NCI-H1694 (cell line): ENCODE results near the gene THRB.

Experiments used
- DNase-seq: peaks from one replicate; lab custom pipeline; 2025; lab: John Stamatoyannopoulos, UW

THRB gene

DNA sequence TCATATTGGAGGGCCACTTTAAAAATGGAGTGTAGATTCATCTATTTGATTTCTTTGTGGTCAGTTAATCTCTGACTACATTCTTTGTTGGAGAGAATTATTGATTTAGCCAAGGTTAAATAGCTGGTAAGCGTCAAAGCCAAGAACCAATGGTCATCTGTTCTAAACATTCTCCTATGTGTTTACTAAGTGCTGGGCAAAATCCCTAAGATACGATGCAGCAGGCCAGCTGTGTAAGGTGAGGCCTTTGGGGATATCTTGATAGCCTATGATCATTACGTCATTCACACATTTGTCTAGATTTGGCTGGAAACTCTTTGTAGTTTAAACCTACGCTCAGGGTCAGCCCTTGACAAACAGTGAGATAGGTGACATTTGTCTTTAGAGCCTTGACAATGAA, 313.4 kb downstream of the THRB start:
- no peak for DNase-seq

DNA sequence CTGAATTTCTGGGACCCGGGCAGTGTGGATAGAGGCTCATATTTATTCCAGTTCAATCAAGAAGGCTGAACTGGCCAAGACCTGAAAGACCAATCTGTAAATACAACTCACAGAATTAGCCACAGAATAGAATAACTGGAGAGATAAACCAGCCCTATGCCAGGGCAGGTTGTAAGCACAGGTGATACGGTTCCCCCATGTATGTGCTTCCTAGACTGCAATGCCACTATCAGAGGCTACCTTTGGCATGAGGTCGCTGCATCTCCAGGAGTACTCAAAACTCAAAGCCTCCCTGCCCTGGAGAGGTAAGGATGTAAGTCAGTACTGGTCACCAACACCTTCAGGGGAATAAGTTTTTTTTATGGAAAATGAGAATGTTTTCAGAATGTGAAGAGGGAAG, 314.0 kb downstream of the THRB start:
- no peak for DNase-seq

DNA sequence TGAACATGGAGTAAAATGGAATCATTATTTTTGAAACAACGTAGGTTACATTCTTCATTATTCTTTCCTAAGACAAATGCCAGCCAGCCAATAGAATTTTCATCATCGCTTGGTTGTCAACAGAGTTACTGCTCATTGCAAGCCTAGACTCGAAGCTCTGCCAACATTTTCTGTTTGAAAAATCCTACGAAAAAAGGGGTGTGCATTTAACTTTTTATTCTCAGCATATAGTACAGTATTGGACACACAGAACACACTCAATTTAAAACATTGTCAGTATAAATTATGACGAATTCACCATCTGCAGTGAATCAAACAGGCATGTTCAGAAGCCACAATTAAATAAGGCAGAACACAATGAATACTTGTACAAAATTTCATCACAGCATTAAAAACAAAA, 317.4 kb downstream of the THRB start:
- no peak for DNase-seq

DNA sequence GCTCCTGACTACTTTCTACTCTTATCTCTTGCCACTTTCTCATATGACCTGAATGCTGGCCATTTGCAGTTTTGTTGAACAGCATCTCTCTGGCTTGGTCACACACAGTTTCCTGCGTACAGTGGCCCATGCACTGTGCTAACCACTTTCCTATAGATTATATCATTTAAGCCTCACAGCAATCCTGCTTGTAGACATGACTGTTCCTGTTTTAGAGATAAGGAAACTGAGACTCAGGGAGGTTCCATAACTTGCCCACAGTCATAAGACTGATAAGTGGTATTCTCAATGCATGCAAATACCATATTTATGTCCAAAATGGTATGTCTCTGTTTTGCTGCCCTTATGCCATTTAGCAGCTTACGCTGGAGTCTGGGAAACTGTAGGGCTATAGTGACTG, 320.0 kb downstream of the THRB start:
- DNase-seq, result no peak

DNA sequence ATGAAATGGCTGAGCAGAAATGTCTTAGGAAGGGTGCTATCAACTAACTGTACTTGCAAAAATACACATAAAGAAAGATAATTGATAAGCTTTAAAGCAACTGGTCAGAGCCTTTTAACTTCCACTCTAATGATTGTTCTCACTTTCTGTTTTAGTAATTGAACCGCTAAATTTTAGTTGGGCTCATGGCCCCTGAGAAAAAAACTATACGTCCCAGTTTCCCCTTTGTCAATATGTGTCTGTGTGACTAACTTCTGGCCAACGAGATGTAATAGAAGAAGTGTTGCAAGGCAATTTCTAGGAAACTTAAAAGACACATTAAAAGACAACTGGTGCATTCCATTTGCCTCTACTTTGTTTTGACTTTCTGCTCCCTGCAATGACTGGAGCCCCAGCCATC, 325.7 kb downstream of the THRB start:
- no peak for DNase-seq

DNA sequence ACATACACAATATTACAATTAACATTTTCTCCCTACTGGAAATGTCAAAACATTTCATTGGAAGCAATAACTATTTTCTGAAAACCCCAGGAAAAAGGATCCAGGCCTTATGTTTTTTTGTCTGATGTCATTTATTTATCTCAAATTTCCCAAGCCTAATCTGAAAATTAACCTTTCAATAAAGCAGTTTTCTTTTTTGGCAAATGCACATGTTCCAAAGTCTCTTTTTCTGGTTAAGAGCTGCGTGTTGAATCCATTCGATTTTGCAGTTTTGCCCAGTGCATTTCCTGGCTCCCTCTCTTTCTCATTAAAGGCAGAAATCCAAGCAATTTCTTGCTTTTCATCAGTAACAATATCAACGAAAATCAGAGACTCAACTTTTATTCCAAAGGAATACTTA, 327.2 kb downstream of the THRB start:
- no peak for DNase-seq

DNA sequence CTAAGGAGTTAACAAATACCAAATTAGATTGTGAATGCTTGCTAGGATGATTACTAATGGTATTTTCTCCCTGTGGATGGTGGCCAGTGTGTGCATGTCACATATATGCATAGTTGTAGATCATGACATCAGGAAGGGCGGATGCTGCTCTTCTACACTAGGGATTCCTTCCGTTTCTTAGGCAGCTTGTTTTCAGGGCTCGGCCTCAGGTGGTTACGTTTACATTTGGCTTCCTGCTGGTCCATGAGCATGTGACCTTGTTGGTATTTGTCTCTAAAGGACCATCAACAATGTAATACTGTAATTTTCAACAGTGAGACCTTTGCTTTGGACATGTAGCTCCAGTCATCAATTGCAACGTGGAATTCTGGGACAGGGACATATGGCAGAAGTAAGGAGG, 328.1 kb downstream of the THRB start:
- DNase-seq, result no peak

DNA sequence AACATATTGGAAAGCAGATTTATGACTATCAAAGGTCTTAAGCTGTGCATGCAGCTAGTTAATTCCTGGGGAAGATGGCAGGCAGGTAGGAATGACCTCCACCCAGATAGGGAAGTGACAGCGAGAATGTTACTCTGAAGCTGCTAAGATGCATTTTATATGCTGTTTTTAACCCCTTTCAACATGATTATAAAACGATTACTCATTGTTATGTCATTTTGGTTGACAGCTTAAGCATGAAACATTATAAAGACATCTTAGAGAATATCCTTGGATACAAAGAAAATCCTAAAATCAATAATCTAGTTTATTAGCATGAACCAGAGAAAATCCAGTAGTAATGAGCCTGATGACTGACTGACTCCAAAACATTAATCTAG, 329.1 kb downstream of the THRB start:
- DNase-seq, result no peak

DNA sequence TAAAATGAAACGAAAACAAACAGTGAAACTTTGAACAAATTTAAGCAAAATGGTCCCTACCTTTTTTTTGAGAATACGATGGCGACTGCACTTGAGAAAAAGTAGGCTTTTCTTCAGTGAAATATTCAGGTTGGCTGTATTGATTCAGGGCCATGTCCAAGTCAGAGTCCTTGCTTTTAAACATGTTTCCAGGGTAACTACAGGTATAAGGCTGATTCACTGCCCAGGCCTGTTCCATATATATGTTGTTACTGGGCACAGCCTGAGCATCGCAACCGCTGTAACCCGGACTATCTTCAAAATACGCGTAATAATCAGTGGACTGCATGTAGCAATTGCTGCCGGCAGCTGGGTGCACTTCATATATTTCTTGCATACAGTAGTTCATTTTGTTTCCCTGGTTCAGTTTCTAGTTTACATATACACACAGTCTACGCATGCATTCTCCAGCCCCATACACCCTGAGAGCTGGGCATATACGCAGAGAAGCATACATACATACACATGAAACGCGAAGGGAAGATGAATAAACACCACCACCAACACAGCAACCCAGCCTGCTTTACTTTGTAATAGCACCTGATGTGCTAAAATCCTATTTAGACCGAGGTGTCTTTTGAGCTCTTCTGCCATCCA, 329.6 kb downstream of the THRB start:
- no peak for DNase-seq

DNA sequence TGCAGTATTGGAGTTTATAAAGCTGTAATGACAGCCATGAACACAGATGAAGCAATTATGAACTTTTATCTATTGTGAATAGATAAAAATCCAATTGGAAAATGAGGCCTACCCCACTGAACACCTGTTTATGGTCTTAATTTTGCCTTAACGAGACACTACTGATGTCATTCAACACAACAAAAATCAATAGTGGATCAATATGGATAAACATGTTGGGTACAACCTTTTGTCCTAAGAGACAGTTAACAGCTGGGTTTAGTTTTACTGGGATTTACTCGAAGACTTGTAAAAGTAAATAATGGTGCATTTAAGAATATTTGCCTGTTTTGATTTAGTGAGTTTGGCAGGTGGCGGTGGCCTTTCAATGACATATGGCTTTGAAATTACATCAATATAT, 331.7 kb downstream of the THRB start:
- no peak for DNase-seq

DNA sequence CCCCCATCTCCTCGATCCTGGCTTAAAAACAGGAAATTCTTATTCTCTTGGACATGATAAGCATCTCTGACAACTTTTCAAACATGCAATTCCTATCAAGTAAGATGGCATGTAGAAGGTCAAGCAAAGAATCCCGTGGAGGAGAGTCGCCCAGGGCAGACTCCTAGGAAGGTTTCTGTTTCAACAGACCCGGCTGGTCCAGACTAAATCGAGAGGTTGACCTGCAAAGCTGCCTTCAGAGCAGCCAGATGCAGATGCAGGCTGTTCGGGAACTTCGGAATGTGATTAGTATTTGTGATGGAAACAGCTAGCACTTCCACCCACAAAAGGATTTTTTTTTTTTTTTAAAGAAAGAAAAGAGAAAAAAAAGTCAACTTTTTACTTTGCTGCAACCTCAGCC, 332.8 kb downstream of the THRB start:
- no peak for DNase-seq

DNA sequence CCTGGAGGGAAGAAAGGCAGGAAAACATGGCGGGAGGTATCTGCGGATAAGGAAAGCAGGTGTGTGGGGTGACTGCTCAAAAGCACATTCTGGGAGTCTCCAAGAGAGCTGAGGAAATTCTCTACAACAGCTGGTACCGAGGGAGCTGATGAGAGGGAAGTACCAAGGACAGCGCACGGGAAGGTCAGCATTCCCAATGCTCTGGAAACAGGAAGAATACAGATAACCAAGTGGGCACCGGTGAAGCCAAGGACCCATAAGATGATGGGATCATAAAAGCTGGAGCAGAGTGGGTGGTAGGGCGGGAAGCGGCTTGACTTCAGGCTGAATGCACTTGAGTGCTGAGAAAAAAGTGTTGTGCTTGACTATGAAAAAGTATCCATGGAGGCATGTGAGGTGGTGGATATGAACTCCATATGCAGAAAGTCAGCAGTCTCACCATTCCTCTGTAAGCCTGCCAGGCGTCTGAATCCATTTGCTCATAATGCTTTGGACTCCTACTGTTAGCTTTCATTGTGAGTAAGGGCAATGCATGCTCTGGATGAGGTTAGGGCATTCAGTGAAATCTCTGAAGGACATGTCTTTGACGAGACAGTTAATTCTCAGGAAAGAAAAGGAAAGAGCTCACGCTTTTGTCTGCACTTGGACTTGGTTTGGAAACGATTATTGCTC, 334.1 kb downstream of the THRB start:
- no peak for DNase-seq

DNA sequence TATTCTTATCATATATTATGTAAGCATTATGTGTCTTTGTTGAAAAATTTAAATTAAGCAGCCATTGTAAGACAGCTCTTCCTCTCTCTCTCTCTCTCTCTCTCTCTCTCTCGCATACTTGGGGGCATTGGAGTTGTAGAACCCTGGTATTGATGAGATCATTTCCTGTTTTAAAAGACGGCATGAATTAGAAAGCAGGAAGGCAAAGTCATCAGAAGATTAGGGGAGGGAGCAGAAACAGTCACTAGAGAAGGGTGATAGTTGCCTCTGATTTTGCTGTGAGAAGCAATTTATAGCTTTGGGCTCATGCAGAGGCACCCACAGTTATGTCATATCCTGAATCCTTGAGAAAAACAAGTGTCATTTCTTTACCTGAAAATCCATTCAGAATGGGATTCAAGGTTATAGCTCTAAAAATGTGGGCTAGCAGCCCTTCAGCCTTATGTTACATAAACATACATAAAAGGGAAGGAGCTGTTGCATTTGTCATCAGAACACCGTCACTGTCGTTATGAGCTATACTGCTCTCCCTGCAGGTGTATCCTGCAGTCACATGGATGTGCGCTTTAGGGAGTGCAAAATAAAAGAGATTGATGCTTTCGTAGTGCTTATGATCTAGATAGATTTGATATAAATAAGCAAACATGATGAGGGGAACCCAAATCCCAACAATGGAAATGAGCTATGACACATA, 335.7 kb downstream of the THRB start:
- DNase-seq, result no peak

DNA sequence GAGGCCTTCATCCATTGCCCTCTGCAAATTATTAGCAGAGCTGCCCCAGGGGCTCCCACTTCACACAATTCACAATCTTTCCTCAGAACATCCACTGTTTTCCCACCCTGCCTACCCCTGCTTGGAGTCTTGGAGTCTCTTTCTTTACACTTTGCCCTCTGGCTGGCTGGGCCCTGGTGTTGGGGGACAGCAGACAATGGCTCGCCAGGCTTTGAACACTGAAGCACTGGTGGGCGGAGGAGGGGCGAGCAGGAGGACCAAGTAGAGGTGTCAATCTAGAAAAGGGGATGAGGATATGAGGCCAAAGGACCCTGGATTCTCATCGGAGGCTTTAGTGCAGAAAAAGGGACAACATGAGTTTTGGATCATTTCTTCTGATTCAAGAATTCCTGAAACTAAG, 337.5 kb downstream of the THRB start:
- no peak for DNase-seq

DNA sequence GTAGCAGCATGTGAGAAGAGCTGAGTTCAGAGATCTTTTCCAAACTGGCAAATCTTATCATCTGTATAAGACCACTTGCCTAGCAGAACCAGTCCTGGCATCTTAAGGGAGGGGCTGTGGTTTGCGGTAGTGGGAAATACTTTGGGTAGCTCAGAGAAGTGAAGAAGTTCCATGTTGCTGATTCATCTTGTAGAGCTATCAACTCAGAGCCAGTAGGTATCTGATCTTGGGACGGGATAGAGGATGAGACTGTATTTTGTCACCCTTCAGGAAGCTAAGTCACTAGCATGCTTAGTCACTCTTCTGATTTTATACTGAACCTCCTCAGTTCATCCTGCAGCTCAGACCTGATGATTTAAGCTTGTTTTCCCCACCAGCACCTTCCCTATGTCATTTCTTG, 338.2 kb downstream of the THRB start:
- no peak for DNase-seq

DNA sequence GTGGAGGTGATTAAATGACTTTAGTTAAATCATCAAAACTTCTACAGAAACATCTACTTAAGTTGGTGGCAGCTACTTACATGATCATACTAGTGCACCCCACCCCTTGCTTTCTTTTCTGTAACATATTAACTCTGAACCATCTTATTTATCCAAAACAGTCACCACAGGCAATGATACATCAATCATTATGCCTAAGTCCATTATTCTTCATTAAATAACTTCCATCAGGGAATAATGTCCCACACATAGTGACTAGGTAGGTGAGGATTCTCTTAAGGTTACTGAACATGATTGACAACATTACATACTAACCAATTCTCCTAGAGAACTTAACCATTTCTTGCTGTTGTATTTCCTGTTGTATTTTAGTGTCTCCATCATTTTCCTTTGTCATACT, 339.4 kb downstream of the THRB start:
- DNase-seq, result no peak

DNA sequence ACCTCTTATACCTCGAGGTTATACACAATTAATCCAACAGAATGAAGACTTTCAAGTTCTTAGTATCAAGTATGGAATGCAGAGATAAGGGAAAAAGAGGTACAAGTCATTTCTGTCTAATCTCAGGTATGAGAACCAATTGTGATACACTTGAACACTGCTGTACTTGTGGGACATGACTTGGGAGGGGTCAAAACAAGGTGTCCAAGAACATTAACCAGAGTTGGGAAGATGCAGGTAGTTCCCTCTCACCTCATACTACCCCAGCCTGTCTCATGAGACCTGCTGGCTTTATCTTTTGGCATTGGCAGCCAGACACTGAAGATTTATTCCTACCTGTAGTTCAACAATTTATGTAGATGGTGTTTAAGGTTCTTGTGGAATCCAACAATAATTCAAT, 339.9 kb downstream of the THRB start:
- DNase-seq, result no peak

DNA sequence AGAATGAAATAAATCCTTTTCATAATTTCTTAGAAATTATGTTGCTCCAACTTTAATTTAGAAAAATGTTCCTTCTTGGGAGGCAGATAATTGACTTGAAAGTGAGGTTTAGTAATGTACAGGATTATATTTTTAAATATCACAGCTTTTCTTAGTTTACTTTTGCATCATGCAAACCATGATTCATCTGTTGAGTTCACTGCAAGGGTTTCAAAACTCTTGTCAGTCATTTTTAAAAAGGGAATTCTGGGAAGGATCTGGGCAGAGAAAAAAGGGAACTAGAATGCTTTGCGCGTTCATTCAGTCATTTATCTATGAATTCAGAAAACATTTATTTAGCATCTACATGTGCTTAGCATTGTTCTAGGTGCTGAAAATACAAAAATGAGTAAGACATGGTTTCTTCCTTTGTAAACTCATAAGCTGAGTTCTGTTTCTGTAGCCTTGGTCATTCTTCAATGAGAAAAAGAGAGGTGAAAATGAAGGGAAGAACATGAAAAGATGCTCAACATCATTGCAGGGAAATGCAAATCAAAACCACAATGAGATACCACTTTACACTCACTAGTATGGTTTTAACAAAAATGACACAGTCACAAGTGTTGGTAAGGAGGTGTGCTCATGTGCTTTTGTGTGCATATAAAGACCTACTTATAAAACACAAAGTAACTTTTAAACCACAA, 340.5 kb downstream of the THRB start:
- no peak for DNase-seq

DNA sequence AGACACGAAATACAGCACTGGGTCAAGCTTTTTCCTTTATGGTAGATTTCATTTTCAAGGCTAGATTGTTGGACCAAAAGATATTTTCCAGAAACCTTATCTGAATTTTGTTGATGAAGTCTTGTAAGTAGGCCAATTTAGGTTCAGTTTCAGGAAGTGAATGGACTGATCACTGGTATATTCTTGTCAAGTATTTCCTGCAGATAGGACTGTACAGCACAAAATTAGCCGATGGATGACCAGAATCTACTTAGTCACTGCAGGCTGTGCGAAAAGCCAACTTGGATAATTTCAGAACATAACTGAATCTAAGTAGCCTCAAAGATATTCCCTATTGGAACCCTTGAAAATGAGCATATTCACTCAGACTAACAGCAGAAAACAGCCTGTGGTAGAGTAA, 343.1 kb downstream of the THRB start:
- DNase-seq, result no peak

DNA sequence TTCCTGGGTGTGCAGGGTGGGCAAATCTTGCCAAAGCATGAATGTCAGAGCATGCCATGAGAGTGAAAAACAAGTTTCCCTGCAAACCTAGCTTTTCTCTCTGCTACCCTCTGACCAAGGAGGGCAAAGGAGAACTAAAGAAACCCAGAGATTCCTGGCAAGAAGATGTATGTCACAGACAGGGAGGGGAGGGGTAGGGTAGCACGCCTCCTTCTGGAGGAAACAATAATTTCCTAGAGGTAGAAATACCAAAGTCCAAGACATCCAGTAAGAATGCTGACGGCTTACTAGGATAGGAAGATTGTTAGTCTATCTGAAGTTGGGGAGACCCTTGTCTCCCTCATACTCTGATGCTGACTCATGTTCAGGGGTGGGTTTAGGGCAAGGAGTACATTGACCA, 345.6 kb downstream of the THRB start:
- no peak for DNase-seq

DNA sequence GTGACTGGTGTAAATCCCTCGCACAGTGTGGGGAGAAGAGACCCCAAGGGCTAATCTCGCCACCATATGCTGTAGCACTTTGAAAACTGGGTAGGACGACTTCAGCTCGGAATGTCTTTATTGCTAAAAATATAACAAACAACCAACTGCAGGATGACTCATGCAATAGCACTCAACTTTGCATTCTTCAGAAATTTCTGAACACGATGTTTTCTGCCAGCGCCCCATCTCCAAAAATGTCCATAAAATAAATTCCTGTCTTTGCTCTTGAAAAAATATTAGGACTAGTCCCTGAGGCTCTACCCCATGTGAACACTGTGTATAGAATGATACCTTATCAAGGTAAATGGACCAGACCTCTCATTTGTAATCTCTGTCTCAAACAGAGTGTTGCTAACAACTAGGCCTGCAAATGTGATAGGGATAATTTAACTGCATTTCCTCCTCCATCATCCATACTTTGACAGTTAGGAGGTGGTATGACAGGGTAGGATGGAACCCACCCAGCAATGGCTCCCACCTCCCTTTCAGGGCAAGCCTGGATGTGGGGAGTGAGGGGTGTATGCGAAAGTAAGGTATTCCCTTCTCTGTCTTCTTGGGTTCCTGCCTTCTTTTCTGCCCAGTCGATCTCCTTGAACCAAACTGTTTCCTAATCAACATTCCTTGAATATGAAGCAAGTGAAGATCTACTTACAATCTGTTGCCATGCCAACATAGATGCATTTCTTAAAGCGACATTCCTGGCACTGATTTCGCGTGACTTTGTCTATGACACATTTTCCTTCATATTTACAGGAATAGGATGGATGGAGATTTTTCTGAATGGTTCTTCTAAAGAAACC, 348.4 kb downstream of the THRB start:
- no peak for DNase-seq

DNA sequence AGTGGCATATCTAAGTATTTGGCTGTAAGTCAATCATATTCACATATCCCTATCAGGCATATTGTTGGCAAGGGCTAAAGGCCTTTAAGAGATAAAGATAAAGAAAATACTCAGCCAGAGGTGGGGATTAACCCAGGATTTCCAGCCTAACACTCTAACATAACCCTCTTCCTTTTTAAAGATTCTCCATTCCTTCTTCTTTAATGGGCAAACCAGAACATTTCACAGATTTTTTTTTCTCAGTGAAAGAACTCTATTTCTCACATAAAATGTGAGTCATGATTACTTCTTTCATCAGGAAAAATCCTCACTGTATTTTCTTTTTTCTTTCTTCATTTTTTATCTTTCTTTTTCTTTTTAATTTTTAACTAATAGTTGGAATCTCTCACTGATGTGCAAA, 349.2 kb downstream of the THRB start:
- DNase-seq, result no peak
